A549 treated with RU486 at 1 μM for 4 hours (cell line): Measurements from ENCODE around the gene UBA6. TPM values are rescaled to one million over a fixed set of nuclear protein-coding genes. Genes with fewer than 3 reads are reported as not detected.

Experiments
- total RNA-seq: library from RNA; stranded (reverse); fragments of 200-300 nt; extraction: Qiagen RNA extraction; gene quantifications from 5 replicates; pipeline ENCODE4 v1.2.3, GENCODE V29; 2022; ENCODE audit warnings: low read depth

UBA6 gene
- total RNA-seq, result 11.6 to 25.8 TPM (median 16.1 TPM) in 5 replicates

DNA sequence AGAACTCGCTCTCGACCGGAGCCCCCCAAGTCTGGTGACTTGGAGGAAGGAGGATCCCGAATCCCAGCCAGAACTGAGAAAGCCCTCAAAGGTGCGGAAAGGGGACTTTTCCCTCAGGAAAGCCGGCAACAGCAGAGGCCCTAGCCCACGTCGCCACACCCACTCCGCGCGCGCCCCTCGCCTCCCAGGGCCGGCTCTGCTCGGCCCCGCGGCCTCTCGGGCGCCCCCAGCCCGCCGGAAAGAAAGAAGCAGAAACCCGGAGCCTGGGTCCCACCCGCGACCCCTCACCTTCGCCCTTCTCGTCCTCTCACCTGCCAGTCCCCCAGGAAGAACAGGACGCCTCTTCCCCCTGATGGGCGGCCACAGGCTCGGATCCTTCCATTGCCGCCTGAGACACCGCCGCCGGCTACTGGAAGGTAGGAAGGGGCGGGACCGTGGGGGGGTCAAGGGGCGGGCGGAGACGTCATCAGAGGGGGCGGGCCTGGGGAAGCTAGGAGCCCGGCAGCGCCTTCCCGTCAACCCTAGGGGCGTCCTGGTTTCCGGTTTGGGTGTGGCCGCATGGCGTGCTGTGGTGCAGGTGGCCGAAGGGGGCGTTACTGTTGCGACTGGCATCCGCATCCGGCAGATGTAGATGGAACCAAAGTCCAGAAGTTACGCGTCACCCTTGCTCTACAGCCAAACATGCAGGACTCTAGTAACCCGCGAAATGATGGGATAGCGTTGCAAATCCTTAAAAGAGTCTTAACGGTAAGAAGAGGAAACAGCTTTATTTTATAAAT is at the start of gene UBA6:
TSS of gene UBA6 (minus strand) at position 418 of the 779 bp plus-strand sequence. CDS start at position 382, 36 bp downstream.

Other genes starting within 250 kb of the UBA6 start
- gene CENPC, start 155.7 kb downstream of the UBA6 start, total RNA-seq, result 2.4 to 4.5 TPM (median 4.0 TPM) in 5 replicates
- gene STAP1, start 142.4 kb downstream of the UBA6 start, total RNA-seq, result not detected in 5 replicates
- not detected in 5 replicates for gene GNRHR, start 53.2 kb upstream of the UBA6 start, total RNA-seq
- not detected in 5 replicates for gene TMPRSS11D, start 182.8 kb upstream of the UBA6 start, total RNA-seq